HG03108 (cell line): ENCODE measurements around the gene WFDC10B.
"Not testable (repeated sequence)": the region's sequence is repeated elsewhere in the genome, so short reads cannot be mapped to it uniquely, and the experiment has no call there.

ENCODE experiments used
- ATAC-seq: cut with Tn5 transposase; IDR thresholded peaks from one replicate; pipeline ENCODE4 v1.9.1; 2021; ENCODE audit warnings: moderate library complexity; ENCODE audit not compliant: unreplicated experiment

Gene WFDC10B

GRCh38 chr20:45649312-45649863 lies 55.4 kb downstream of the WFDC10B start:
- no peak for ATAC-seq

GRCh38 chr20:45647441-45648050 lies 57.3 kb downstream of the WFDC10B start:
- no peak for ATAC-seq

- no peak for ATAC-seq
Observed at GRCh38 chr20:45646875-45647274, 57.9 kb downstream of the WFDC10B start.

DNA sequence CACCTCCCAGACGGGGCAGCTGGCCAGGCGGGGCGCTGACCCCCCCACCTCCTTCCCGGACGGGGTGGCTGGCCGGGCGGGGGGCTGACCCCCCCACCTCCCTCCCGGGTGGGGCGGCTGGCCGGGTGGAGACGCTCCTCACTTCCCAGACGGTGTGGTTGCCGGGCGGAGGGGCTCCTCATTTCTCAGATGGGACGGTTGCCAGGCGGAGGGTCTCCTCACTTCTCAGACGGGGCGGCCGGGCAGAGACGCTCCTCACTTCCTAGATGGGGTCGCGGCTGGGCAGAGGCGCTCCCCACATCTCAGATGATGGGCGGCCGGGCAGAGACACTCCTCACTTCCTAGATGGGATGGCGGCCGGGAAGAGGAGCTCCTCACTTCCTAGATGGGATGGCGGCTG lies 59.0 kb downstream of the WFDC10B start:
- ATAC-seq, result not testable (repeated sequence)

DNA sequence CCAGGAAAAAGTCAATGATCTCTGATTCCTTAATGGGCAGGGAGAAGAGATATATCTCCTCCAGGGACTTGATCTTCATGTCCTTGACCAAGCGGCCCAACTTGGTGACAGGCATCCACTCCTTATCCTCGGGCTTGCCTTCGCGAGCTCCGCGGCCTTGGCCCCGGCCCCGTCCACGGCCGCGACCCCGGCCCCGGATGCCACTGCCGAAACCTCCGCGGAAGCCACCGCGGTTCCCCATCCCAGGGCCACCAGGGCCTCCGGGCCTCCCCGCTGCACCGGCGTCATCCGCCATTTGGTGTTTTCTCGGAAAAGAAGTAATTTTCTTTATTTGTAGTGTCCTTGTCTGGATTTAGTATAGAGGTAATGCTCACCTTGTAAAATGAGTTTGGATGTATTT lies 63.7 kb downstream of the WFDC10B start:
- not testable (repeated sequence) for ATAC-seq

GRCh38 chr20:45639687-45640086 lies 65.1 kb downstream of the WFDC10B start:
- no peak for ATAC-seq

- no peak for ATAC-seq
Observed at GRCh38 chr20:45636513-45636912, 68.3 kb downstream of the WFDC10B start.
